Measurements from ENCODE around the gene IGSF22. TPM values are rescaled to one million over a fixed set of nuclear protein-coding genes. Genes with fewer than 3 reads are reported as not detected.
A peak's percentile ranks its signal among the peaks of the same experiment; 100 is the strongest.

The IGSF22 gene
- total RNA-seq, 4 donors from 2014 or later = 1.0 TPM; not detected in 3

DNA sequence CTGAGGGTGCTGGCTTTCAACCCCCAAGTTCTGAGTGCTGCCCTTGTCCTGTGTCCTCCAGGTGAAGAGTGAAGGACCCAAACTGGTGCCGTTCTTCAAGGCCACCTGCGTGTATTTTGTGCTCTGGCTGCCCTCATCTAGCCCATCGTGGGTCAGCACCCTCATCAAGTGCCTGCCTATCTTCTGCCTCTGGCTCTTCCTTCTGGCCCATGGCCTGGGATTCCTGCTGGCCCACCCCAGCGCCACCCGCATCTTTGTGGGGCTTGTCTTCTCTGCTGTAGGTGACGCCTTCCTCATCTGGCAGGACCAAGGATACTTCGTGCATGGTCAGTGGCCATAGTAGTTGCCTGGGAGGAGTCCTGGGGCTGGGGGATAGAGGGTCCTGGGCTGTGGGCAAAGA, 25.1 kb downstream of the IGSF22 start:
- DNase-seq = no peak
- H3K4me3 ChIP-seq = no peak overlapping the region
- H3K27ac ChIP-seq = peak overlapping the region in 1 of 2 donors; percentile 8
- intact Hi-C loops (cut with DNase I; ENCODE audit: low total_unique reads) = loop anchor here (10.0 kb wide), 1 partner anchor 66 kb away; the partner anchor contains the start of gene SPTY2D1
- no peaks in the 10 kb centered on the region for H3K36me3 ChIP-seq
- no peaks in the 10 kb centered on the region for H3K9me3 ChIP-seq
- peaks cover 0 to 13% of the 10 kb centered on the region in 2 donors for H3K4me1 ChIP-seq
- TF ChIP-seq POLR2A (IDR thresholded peaks at IDR 0.05) = no peak
- TF ChIP-seq, protein P1, sequence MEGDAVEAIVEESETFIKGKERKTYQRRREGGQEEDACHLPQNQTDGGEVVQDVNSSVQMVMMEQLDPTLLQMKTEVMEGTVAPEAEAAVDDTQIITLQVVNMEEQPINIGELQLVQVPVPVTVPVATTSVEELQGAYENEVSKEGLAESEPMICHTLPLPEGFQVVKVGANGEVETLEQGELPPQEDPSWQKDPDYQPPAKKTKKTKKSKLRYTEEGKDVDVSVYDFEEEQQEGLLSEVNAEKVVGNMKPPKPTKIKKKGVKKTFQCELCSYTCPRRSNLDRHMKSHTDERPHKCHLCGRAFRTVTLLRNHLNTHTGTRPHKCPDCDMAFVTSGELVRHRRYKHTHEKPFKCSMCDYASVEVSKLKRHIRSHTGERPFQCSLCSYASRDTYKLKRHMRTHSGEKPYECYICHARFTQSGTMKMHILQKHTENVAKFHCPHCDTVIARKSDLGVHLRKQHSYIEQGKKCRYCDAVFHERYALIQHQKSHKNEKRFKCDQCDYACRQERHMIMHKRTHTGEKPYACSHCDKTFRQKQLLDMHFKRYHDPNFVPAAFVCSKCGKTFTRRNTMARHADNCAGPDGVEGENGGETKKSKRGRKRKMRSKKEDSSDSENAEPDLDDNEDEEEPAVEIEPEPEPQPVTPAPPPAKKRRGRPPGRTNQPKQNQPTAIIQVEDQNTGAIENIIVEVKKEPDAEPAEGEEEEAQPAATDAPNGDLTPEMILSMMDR (IDR thresholded peaks at IDR 0.05) = no peak
- no peaks in the 10 kb centered on the region for H3K27me3 ChIP-seq

DNA sequence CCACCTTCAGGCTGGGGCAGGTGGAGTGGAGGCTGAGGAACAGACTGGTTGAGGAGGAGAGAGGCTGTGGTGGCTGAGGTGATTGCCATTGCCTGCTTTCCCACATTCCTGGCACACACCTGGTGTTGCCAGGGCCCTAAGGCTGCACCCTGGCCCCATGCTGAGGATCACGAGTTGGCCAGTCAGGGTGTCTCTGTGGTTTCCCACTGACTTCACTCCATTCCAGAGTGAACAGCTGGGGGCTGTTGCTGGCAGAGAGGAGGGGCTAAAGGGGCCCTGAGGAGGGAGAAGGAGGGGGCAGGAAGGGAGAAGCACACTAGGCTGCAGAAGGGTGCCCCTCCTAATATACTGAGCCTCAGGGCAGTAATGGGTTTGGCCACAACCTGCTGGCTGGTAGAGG, 25.6 kb downstream of the IGSF22 start:
- no peaks in the 10 kb centered on the region for H3K27me3 ChIP-seq
- no peak for TF ChIP-seq POLR2A (IDR thresholded peaks at IDR 0.05)
- TF ChIP-seq, protein P1 (IDR thresholded peaks at IDR 0.05) = no peak
- H3K4me1 ChIP-seq = peaks cover 0 to 13% of the 10 kb centered on the region in 2 donors
- no peak for DNase-seq
- peak overlapping the region; percentile 76 to 93 for H3K27ac ChIP-seq
- peak overlapping the region in 1 of 2 donors; percentile 88 for H3K4me3 ChIP-seq
- intact Hi-C loops (cut with DNase I; ENCODE audit: low total_unique reads) = loop anchor here (10.0 kb wide), 1 partner anchor 66 kb away; the partner anchor contains the start of gene SPTY2D1
- H3K9me3 ChIP-seq = no peaks in the 10 kb centered on the region
- no peaks in the 10 kb centered on the region for H3K36me3 ChIP-seq

GRCh38 chr11:18699848-18700261, 26.1 kb downstream of the IGSF22 start:
- H3K36me3 ChIP-seq = no peaks in the 10 kb centered on the region
- no peaks in the 10 kb centered on the region for H3K27me3 ChIP-seq
- no peaks in the 10 kb centered on the region for H3K9me3 ChIP-seq
- peaks cover 0 to 13% of the 10 kb centered on the region in 2 donors for H3K4me1 ChIP-seq
- H3K4me3 ChIP-seq = peak overlapping the region; percentile 34 to 88
- intact Hi-C loops (cut with DNase I; ENCODE audit: low total_unique reads) = loop anchor here (10.0 kb wide), 1 partner anchor 65 kb away; the partner anchor contains the start of gene SPTY2D1
- peak overlapping the region; percentile 76 to 93 for H3K27ac ChIP-seq
- DNase-seq = no peak
- TF ChIP-seq, protein P1 (IDR thresholded peaks at IDR 0.05) = no peak
- TF ChIP-seq POLR2A (IDR thresholded peaks at IDR 0.05) = no peak

DNA sequence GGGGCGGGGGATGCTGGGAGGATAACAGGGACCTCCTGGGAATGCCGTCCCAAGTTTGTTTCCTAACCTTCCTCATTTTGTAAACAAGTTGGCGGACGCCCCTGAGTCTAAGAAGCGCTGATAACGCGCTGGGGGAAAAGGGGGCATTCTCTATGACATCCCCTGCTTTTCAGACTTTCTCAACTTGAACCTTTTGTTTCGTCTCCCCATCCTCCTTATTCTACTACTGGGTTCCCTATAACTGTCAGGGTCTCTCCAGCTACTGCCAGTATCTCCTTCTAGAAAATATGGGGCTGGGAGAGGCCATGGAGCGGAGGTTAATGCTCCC, 26.8 kb downstream of the IGSF22 start:
- no peak for TF ChIP-seq POLR2A (IDR thresholded peaks at IDR 0.05)
- TF ChIP-seq, protein P1 (IDR thresholded peaks at IDR 0.05) = no peak
- H3K4me1 ChIP-seq = peaks cover 0 to 13% of the 10 kb centered on the region in 2 donors
- intact Hi-C loops (cut with DNase I; ENCODE audit: low total_unique reads) = no loop called here
- H3K4me3 ChIP-seq = peak overlapping the region; percentile 34 to 88
- no peaks in the 10 kb centered on the region for H3K36me3 ChIP-seq
- H3K27me3 ChIP-seq = no peaks in the 10 kb centered on the region
- H3K27ac ChIP-seq = peak overlapping the region; percentile 76 to 93
- DNase-seq = no peak
- H3K9me3 ChIP-seq = no peaks in the 10 kb centered on the region

DNA sequence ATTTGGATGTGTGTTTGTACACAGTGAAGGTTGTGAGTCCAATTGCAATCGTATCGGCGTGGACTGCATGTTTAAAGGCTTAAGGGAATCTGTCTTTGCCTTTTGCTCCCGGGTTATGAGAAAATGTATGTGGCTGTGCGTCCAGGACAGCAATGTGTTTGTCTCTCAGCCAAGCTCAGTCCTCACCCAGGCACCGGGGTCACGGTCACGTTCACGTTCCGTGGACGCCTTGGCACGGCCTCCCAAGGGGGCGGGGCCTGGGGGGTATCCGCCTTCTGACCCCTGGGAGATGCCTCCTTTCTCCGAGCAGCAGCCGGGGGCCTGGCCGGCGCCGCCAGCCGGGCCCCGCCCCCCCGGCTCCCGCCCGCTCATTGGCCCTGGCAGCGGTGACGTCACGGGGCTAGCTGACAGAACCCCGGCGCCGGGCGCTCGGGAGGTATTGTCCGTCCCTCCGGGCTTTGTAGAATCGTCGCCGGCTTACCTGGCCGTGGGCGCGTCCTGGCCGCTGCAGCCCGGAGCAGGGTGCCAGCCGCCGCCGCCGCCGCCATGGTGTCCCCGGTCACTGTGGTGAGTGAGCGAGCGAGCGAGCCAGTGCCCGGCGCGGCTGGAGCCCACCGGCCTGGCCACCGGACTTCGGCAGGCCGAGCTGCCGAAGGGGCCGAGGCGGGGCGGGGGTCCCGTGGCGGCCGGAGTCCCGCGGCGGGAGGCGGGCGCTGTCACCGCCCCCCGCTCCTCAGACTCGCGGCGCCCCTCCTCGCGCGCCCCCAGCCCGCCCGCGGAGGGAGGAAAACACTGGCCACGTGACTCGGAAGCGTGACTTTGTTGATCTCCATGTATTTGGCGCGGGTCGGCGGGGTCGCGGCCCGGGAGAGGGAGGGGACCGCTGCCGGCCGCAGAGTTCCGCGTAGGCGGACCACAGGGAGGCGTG, 27.4 kb downstream of the IGSF22 start, which contains the start of gene TMEM86A:
Gene TMEM86A, plus strand, starts transcription at position 439 of the 928 bp plus-strand sequence. Its CDS starts 108 bp downstream, at position 547.
- intact Hi-C loops (cut with DNase I; ENCODE audit: low total_unique reads) = no loop called here

More for the DNA sequence above, 27.4 kb downstream of the IGSF22 start, which contains the start of gene TMEM86A:
- Histone ChIP-seq H3K4me1 (peaks cover 0 to 13% of the 10 kb centered on the region in 2 donors), H3K9me3 (no peaks in the 10 kb centered on the region), H3K27ac (peak within 1 kb of the TSS; percentile 76 to 93), H3K4me3 (peak within 1 kb of the TSS; percentile 34 to 88), H3K36me3 (no peaks in the 10 kb centered on the region), H3K27me3 (no peaks in the 10 kb centered on the region)
- TF ChIP-seq POLR2A (IDR thresholded peaks at IDR 0.05) = peak; percentile 81 to 92
- TF ChIP-seq, protein P1 (IDR thresholded peaks at IDR 0.05) = no peak
- peak; percentile 93 to 94 for DNase-seq
